ENCODE data around the gene SSTR4. TPM values are rescaled to one million over a fixed set of nuclear protein-coding genes. Genes with fewer than 3 reads are reported as not detected.

SSTR4 gene
- polyA plus RNA-seq, 2 of the 4 experiments (the other 2 are of a cell fraction): 0.08 TPM; not detected in 1

Other genes with a start within 250 kb of the SSTR4 start
- 26.8 and 29.6 TPM in 2 replicates for gene THBD, start 14.4 kb downstream of the SSTR4 start, polyA plus RNA-seq (2011; rRNA removed)
- gene THBD, start 14.4 kb downstream of the SSTR4 start, polyA plus RNA-seq (2017; fragmentation: RNase III; extraction: RNeasy Plus Mini Kit Qiagen cat#74134 plus additional on column Dnase treatment): 19.1 to 28.1 TPM (median 25.8 TPM) in 3 replicates
- not detected in 2 replicates for gene CD93, start 51.0 kb downstream of the SSTR4 start, polyA plus RNA-seq (2011; rRNA removed)
- gene CD93, start 51.0 kb downstream of the SSTR4 start, polyA plus RNA-seq (2017; fragmentation: RNase III; extraction: RNeasy Plus Mini Kit Qiagen cat#74134 plus additional on column Dnase treatment): not detected in 3 replicates